GM19467 (cell line): Measurements from ENCODE around the gene SELENOW.
"Not testable (repeated sequence)": the region's sequence is repeated elsewhere in the genome, so short reads cannot be mapped to it uniquely, and the experiment has no call there.

Experiments
- ATAC-seq: cut with Tn5 transposase; IDR thresholded peaks from one replicate; pipeline ENCODE4 v1.9.1; 2021; ENCODE audit warnings: mild to moderate bottlenecking, moderate library complexity; ENCODE audit not compliant: unreplicated experiment

The SELENOW gene

GRCh38 chr19:47778049-47778953 lies at the start of gene SELENOW:
Gene SELENOW (plus strand): TSS chr19:47778703. CDS start chr19:47778786, 83 bp downstream.
- peak; percentile 66 for ATAC-seq

GRCh38 chr19:47729468-47729798 lies 49.1 kb upstream of the SELENOW start:
- no peak for ATAC-seq

GRCh38 chr19:47729799-47730520 lies 48.5 kb upstream of the SELENOW start:
- no peak for ATAC-seq

GRCh38 chr19:47730521-47730889 lies 48.0 kb upstream of the SELENOW start:
- no peak for ATAC-seq

GRCh38 chr19:47730910-47731309 lies 47.6 kb upstream of the SELENOW start:
- ATAC-seq: no peak

- no peak for ATAC-seq
These were observed 43.4 kb upstream of the SELENOW start for GRCh38 chr19:47735131-47735530.

- ATAC-seq: no peak
These were observed 37.5 kb upstream of the SELENOW start for GRCh38 chr19:47740866-47741519.

GRCh38 chr19:47741544-47742140 lies 36.9 kb upstream of the SELENOW start:
- no peak for ATAC-seq

GRCh38 chr19:47742634-47743033 lies 35.9 kb upstream of the SELENOW start:
- ATAC-seq: no peak

GRCh38 chr19:47745010-47745901 lies 33.2 kb upstream of the SELENOW start, which contains the start of gene NOP53:
Gene NOP53 (plus strand): TSS chr19:47745546. CDS start chr19:47745560, 14 bp downstream.
- peak; percentile 50 for ATAC-seq

GRCh38 chr19:47746129-47746528 lies 32.4 kb upstream of the SELENOW start:
- not testable (repeated sequence) for ATAC-seq

- ATAC-seq: no peak
These were observed 29.2 kb upstream of the SELENOW start for GRCh38 chr19:47749326-47749725.

- no peak for ATAC-seq
These were observed 27.8 kb upstream of the SELENOW start for GRCh38 chr19:47750752-47751151.

GRCh38 chr19:47752440-47753211 lies 25.9 kb upstream of the SELENOW start:
- no peak for ATAC-seq

- no peak for ATAC-seq
These were observed 24.1 kb upstream of the SELENOW start for GRCh38 chr19:47754206-47755064.

- no peak for ATAC-seq
These were observed 23.3 kb upstream of the SELENOW start for GRCh38 chr19:47755065-47755761.

- ATAC-seq: no peak
These were observed 22.5 kb upstream of the SELENOW start for GRCh38 chr19:47755762-47756626.
